ENCODE data around the gene NUP93.

- TF ChIP-seq ZNF274 (IDR thresholded peaks at IDR 0.05; ENCODE audit: low read depth, low read length) (no peak), TCF7L2 (IDR thresholded peaks at IDR 0.05; ENCODE audit: borderline replicate concordance, extremely low read depth, insufficient read depth, insufficient read length) (no peak)
Measured at GRCh38 chr16:56726926-56727325, 3.0 kb upstream of the NUP93 start.

Measured in HCT116 (cell line).